Heart right ventricle (tissue), 16 donors: ENCODE measurements around the gene RCBTB2. TPM values are rescaled to one million over a fixed set of nuclear protein-coding genes. Genes with fewer than 3 reads are reported as not detected.

ENCODE experiments used
- ATAC-seq, 8 donors: fragments of 200-7000 bp; cut with Tn5 transposase; one replicate each; pipeline ENCODE4 v1.9.1; 2020; ENCODE audit warnings: mild to moderate bottlenecking in 8 of 8, moderate library complexity in 8 of 8, moderate number of reproducible peaks in 1 of 8
- DNase-seq, 2 donors: peaks; one replicate each; pipeline ENCODE4 v3.0.0-alpha.2; 2020
- H3K27ac ChIP-seq, 10 donors: fragments of 200-600 bp; sonication (generic) in 2 of 10; one replicate each; pipeline versions ENCODE4 v1.5.0 to v1.8.0; 2020 to 2022; ENCODE audit warnings: mild to moderate bottlenecking in 3 of 10
- H3K27me3 ChIP-seq, 7 donors: fragments of 200-600 bp; one replicate each; pipeline ENCODE4 v1.8.0; 2021 to 2022; ENCODE audit warnings: mild to moderate bottlenecking in 2 of 7
- H3K36me3 ChIP-seq, 9 donors: fragments of 200-600 bp; sonication (generic) in 1 of 9; one replicate each; pipeline versions ENCODE4 v1.5.0 to v1.8.0; 2020 to 2022; ENCODE audit warnings: mild to moderate bottlenecking in 2 of 9
- H3K4me1 ChIP-seq, 9 donors: fragments of 200-600 bp; sonication (generic) in 1 of 9; one replicate each; pipeline versions ENCODE4 v1.5.0 to v1.8.0; 2020 to 2022; ENCODE audit warnings: mild to moderate bottlenecking in 4 of 9
- H3K4me3 ChIP-seq, 10 donors: fragments of 200-600 bp; sonication (generic) in 2 of 10; one replicate each; pipeline versions ENCODE4 v1.5.0 to v1.8.0; 2020 to 2022; ENCODE audit warnings: mild to moderate bottlenecking in 7 of 10, moderate library complexity in 2 of 10
- H3K9me3 ChIP-seq, 11 donors: fragments of 200-600 bp in 10 of 11; sonication (generic) in 2 of 11; one replicate each; pipeline versions ENCODE4 v1.5.0 to v1.8.0; 2013 to 2022; ENCODE audit warnings: mild to moderate bottlenecking in 2 of 11, control low read depth in 1 of 11, moderate library complexity in 1 of 11
- CTCF ChIP-seq, 9 donors: fragments of 200-600 bp; sonication (generic) in 2 of 9; IDR thresholded peaks; one replicate each; pipeline versions ENCODE4 v1.5.0 to v1.8.0; 2021 to 2022; ENCODE audit warnings: antibody characterized with exemption in 9 of 9, mild to moderate bottlenecking in 5 of 9, moderate library complexity in 1 of 9
- WGBS, 2 donors: extraction: QIAGEN DNeasy Blood & Tissue Kit; methylation state at CpG; one replicate each; pipeline ENCODE4 v1.1.7; 2013; ENCODE audit warnings: inconsistent platforms in 1 of 2; 5-methylcytosine and 5-hydroxymethylcytosine counted together
- intact Hi-C, 10 donors: fragments of 100-400 bp; cut with DNase I; formaldehyde crosslinking; loops; one replicate each; pipeline versions ENCODE4 v1.11.1 to v1.14.2; 2022
- polyA plus RNA-seq, 2 donors: library from polyadenylated mRNA; stranded (reverse); fragments of 200-250 nt; gene quantifications; one replicate each; pipeline ENCODE4 v1.2.3, GENCODE V29; 2013
- total RNA-seq, 10 donors: library from RNA; stranded (reverse); fragmentation: NEBNext Ultra II Directional in 3 of 10; extraction: Animal tissue kit (Norgen Biotek cat#: 25700) in 3 of 10; gene quantifications; one replicate each; pipeline versions ENCODE4 v1.2.1 to v1.2.4, GENCODE V29; 2021 to 2023
- donor health status: Arrhythmogenic right ventricular cardiomyopathy.
- donor health status: ischemic (EF 13 %, LVEDD 7.1; RV severe dilation, severe dysfunction).
- donor health status: healthy with polysubstance abuse.
- donor health status: DM: no; HTN: yes; CAD: no.
- donor health status: DM: no; HTN: no; CAD: no.
- donor health status: ischemic (EF 25% LVEDD 6.9; RV normal size, moderate dysfunction).
- donor health status: ischemic (EF 25% LVEDD 5.7; RV mildly dilated, moderate dysfunction).
- donor health status: healthy.
- donor health status: DM: yes; HTN: yes; CAD: no.
- donor health status: Ischemic cardiomyopathy.
- donor health status: ischemic (EF 35%, LVEDD 5.7; RV mildly dilated, moderate dysfunction).
- donor health status: nonischemic (EF 11% LVEDD 7.7; RV severe dilation, severe dysfunction).
- donor health status: DM: yes; HTN: yes; CAD: no.
- donor health status: PGD.
- donor health status: ischemic (EF 29% LVEDD 5.4; RV normal size, mild dysfunction).
- donor health status: nonischemic (EF 23%, LVEDD 6.1; RV moderate dilation, normal function).

RCBTB2 gene
- total and polyA plus RNA-seq, 12 donors = 4.9 to 22.9 (median 12.2) TPM

GRCh38 chr13:48510698-48511097, 22.2 kb downstream of the RCBTB2 start:
- H3K36me3 ChIP-seq = peaks cover 0 to 51% (median 0%) of the 10 kb centered on the region in 9 donors
- WGBS, 2 donors = 85 to 90% methylated on average over 5 of the region's 5 CpGs
- no peak overlapping the region for H3K4me3 ChIP-seq
- no peak for TF ChIP-seq CTCF (IDR thresholded peaks at IDR 0.05)
- H3K27me3 ChIP-seq = no peaks in the 10 kb centered on the region
- intact Hi-C loops = no loop called here
- H3K27ac ChIP-seq = peak overlapping the region in 1 of 10 donors; percentile 11
- no peak for ATAC-seq
- no peak for DNase-seq
- no peaks in the 10 kb centered on the region for H3K9me3 ChIP-seq
- H3K4me1 ChIP-seq = peaks cover 0 to 55% (median 36%) of the 10 kb centered on the region in 9 donors

- TF ChIP-seq CTCF (IDR thresholded peaks at IDR 0.05) = no peak
- Histone ChIP-seq H3K4me3 (no peak overlapping the region), H3K4me1 (peaks cover 0 to 72% (median 45%) of the 10 kb centered on the region in 9 donors), H3K27me3 (no peaks in the 10 kb centered on the region), H3K9me3 (no peaks in the 10 kb centered on the region), H3K27ac (peak overlapping the region in 6 of 10 donors; percentile 1 to 92 (median 75)), H3K36me3 (peaks cover 0 to 35% (median 0%) of the 10 kb centered on the region in 9 donors)
- DNase-seq (no peak), ATAC-seq (no peak)
- intact Hi-C loops = loop anchor here in 5 of 10 donors (5.0 to 10.0 kb wide), 6 partner anchors 63 to 383 kb away; no protein-coding TSS in a partner anchor
- WGBS, 2 donors = 88 to 89% methylated on average over 6 of the region's 6 CpGs
These were observed 24.9 kb downstream of the RCBTB2 start for GRCh38 chr13:48508011-48508410.

- Histone ChIP-seq H3K36me3 (peaks cover 0 to 26% (median 0%) of the 10 kb centered on the region in 9 donors), H3K4me3 (no peak overlapping the region), H3K9me3 (no peaks in the 10 kb centered on the region), H3K4me1 (peaks cover 0 to 77% (median 45%) of the 10 kb centered on the region in 9 donors), H3K27ac (peak overlapping the region in 9 of 10 donors; percentile 66 to 92 (median 76)), H3K27me3 (no peaks in the 10 kb centered on the region)
- DNase-seq (no peak), ATAC-seq (peak in 4 of 8 donors; percentile 10 to 48 (median 24))
- TF ChIP-seq CTCF (IDR thresholded peaks at IDR 0.05) = no peak
- intact Hi-C loops = loop anchor here in 5 of 10 donors (5.0 to 10.0 kb wide), 6 partner anchors 62 to 382 kb away; no protein-coding TSS in a partner anchor
- WGBS, 2 donors = 68 to 84% methylated on average over 10 of the region's 10 CpGs
These were observed 25.9 kb downstream of the RCBTB2 start for GRCh38 chr13:48507021-48507420.

- intact Hi-C loops = loop anchor here in 5 of 10 donors (5.0 to 10.0 kb wide), 6 partner anchors 61 to 381 kb away; no protein-coding TSS in a partner anchor
These were observed 26.7 kb downstream of the RCBTB2 start for GRCh38 chr13:48506092-48506701.

More at GRCh38 chr13:48506092-48506701, 26.7 kb downstream of the RCBTB2 start:
- DNase-seq (peak; percentile 21 to 33), ATAC-seq (peak; percentile 6 to 58 (median 30))
- Histone ChIP-seq H3K4me3 (peak overlapping the region in 6 of 10 donors; percentile 6 to 29 (median 20)), H3K36me3 (peaks cover 0 to 26% (median 0%) of the 10 kb centered on the region in 9 donors), H3K27ac (peak overlapping the region; percentile 47 to 92 (median 75)), H3K27me3 (no peaks in the 10 kb centered on the region), H3K9me3 (no peaks in the 10 kb centered on the region), H3K4me1 (peaks cover 0 to 77% (median 38%) of the 10 kb centered on the region in 9 donors)
- 62 to 68% methylated on average over 14 of the region's 14 CpGs for WGBS, 2 donors
- no peak for TF ChIP-seq CTCF (IDR thresholded peaks at IDR 0.05)
